DMS53 treated with DMSO at 0.1 percent for 48 hours (cell line): ENCODE data around the gene STAP2.

ENCODE experiments used
- DNase-seq: peaks from one replicate; lab custom pipeline; 2025; ENCODE audit not compliant: unreplicated experiment; lab: John Stamatoyannopoulos, UW

Gene STAP2

DNA sequence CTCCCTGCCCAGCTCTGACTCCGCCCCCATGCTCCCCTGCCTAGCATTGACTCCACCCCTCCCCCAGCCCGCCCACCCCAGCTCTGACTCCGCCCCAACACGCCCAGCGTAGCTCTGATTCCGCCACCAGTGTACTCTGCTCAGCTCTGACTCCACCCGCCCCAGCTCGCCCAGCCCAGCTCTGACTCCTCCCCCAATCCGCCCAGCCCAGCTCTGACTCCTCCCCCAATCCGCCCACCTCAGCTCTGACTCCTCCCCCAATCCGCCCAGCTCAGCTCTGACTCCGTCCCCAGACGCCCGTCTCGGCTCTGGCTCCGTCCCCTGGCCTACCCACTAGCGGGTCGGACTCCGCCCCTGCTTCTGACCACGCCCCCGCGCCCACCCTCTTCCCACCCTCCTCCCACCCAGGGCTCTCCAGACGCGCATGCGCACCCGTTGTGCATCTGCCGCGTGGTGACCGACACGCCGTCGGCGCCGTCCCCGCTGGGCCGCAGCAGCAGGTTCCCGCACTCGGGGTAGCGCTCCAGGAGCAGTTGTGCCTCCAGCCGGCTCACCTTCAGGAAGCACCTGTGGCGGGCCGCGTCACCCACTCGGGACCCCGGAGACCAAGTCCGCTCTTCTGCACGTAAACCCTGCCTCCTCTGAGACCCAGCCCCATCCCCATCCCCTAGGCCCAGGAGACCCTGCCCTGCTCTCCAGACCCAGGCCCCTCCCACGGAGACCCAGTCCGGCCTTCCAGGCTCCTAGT is 10.2 kb downstream of the STAP2 start:
- peak; percentile 87 for DNase-seq

- DNase-seq, result peak; percentile 74
These were observed 10.8 kb downstream of the STAP2 start for GRCh38 chr19:4327877-4328242.

- peak; percentile 35 for DNase-seq
These were observed 11.3 kb downstream of the STAP2 start for GRCh38 chr19:4327252-4327876.

DNA sequence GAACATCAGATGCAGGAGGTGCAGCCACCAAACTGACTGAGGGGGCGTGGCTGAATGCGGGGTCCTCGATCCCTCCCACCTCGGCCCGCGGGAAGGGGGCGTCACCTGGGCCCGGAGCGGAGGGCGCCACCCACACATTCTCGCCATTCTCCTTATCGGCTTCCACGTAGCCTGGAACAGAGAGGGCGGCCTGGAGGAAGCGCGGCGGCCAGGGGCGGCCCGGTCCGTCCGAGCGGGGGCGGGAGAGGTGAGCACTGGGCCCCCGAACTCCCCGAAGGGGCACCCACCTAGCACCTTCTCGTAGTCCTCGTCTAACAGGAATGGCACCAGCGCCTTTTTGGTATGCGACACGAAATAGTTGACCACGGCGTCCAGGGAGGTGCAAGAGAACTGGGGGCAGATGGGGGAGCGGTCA is 11.8 kb downstream of the STAP2 start:
- DNase-seq, result no peak

GRCh38 chr19:4326215-4326836 is 12.3 kb downstream of the STAP2 start:
- no peak for DNase-seq

DNA sequence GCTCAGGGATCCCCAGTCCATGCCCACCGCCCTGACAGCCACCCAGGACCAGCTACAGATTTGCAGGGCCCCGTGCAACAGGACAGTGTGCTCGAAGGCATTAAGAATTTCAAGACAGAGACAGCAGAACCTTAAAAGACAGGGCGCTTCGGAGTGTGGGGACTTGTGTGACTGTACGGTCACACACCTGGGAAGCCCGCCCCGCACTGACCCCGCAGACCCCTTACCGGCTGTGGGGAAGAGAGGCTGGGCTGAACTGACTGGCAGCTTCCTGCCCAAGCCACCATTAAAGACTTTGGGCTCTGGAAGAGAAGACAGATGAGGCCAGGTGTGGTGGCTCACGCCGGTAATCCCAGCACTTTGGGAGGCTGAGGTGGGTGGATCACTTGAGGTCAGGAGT is 14.4 kb downstream of the STAP2 start:
- no peak for DNase-seq

DNA sequence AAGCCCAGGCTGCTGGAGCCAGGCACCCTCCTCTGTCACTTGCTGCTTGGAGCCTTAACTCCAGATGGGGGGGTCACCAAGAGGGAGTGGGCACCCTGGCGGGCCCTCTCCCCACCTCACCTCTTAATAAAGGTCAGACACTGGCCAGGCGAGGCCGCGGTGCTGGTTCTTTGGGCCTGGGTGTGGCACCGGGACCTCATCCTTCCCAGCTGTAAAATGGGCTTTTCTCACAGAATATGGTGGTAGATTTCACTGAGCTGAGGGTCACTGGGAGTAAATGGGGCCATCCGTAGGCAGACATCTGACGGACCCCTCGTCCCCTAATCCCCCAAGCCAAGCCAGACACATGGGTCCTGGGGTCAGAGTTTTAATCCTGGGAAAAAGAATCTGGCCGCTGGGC is 14.9 kb downstream of the STAP2 start:
- DNase-seq, result no peak

GRCh38 chr19:4322942-4323665 is 15.5 kb downstream of the STAP2 start:
- DNase-seq, result no peak

GRCh38 chr19:4320419-4320818 is 18.2 kb downstream of the STAP2 start:
- no peak for DNase-seq

DNA sequence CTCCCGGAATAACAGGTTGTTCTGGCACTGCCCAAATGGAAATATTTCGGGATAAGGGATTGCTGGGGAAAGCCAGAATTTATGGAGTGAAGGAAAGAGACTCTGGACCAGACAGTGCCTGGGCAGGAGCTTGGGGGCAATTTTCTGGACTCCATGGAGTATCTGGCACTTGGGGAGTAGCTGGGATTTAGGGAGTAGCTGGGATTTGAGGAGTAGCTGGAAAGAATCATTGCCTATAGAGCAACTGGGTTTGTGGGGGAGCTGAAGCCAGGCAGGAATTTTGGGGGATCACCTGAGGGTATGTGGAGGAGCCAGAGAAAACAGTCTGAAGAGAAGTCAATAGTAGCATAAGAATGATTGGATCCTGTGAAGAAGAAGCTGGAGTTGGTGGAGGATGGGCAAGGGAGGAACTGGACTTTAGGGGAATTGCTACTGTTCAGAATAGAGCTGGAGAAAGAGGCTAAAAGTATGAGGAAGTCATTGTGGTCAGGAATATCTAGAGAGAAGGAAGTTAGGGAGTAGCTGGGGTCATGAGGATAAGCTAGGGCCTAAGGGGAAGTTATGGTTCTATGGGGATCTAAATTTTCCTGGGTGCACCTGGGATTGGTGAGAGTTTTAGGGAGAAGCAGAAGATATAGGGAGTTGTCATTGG is 19.4 kb downstream of the STAP2 start:
- no peak for DNase-seq

GRCh38 chr19:4318460-4318859 is 20.2 kb downstream of the STAP2 start:
- no peak for DNase-seq

GRCh38 chr19:4316956-4317355 is 21.7 kb downstream of the STAP2 start:
- DNase-seq, result no peak

GRCh38 chr19:4313847-4314490 is 24.7 kb downstream of the STAP2 start:
- DNase-seq, result no peak

- DNase-seq, result no peak
These were observed 28.1 kb downstream of the STAP2 start for GRCh38 chr19:4310247-4311121.

DNA sequence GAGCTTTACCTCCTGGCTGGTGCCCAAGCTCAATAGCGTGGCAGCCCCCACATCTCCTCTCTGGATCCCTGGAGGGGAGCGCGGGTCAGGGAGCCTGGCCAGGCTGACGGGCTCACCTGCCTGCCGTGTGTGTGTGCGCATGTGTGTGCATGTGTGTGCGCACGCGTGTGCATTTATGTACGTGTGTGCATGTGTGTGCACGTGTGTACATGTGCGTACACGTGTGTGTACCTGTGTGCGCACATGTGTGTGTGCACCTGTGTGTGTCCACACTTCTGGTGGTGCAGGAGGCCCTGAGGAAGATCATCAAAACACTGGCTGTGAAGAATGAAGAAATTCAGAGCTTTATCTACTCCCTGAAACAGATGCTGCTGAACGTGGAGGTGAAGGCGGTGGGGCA is 33.0 kb downstream of the STAP2 start:
- no peak for DNase-seq

- DNase-seq, result no peak
These were observed 33.4 kb downstream of the STAP2 start for GRCh38 chr19:4305257-4305612.

DNA sequence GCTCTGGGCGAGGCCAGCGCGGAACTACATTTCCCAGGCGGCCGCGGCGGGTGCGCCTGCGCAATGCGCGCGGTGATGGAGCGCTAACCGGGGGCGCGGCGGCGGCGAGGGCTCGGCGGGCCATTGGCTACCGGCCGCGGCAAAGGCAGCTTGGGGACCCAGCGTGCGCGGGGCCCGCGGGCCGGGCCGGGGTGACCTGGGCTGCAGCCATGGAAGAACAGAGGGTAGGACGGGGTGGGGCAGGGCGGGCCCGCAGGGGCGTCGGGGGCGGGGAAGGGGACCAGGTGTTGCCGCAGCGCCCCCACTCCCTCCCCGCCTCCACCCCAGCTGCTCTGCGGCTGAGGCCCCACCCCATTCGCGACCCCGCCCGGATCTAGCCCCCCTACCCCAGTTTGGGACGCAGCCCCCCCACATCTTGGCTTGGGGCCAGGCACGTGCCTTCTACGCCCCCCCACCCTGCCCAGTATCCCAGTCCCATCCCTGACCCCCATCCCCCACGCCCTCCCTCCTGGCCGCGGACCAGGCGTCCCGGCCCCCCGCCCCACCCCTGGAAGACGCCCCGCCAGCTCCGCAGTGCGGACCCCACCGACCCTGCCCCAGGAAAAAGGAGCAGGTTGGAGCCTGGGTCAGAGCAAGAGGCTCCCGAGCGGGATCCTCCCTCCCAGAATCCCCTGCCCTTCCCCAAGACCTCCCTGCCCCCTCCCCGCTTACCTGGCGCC is 33.9 kb downstream of the STAP2 start, which contains the start of gene FSD1:
Gene FSD1 (plus strand): TSS at position 61 of the 719 bp plus-strand sequence. CDS start 149 bp downstream, at position 210.
- DNase-seq, result no peak

DNA sequence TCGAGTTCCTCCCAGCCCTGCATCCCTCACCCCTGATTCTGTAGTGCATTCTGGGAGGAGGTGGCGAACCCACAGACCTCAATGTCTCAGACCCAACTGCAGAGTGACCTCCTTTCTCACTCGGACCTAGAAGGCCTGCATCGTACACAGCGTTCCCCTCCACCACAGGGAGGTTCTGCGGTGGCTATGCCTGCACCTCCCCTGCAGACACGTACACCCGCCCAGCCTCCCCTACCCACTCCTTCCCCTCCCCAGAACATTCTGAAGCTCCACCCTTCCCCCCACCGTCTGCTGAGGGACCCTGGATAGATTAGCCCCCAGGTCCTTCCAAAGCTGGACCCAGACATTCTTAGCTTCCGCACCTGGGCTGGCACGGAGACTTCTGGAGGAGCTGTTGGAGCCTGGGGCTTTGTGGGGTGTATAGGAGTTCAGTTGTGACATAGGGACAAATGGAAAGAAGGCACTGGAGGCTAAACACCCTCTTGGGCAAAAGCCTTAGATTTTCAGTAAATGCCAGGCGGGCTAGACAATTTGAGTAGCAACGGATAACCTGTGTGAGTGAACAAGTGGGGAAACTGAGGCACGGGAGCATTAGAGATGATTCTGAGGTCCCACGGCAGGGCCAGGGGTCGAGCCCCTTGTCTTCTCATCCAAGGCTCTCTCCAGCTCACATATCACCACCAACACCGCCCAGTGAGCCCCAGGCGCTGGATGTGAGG is 34.6 kb downstream of the STAP2 start:
- no peak for DNase-seq
